ENCODE data around the gene CERS4. TPM values are rescaled to one million over a fixed set of nuclear protein-coding genes. Genes with fewer than 3 reads are reported as not detected.
"Not testable (repeated sequence)": the region's sequence is repeated elsewhere in the genome, so short reads cannot be mapped to it uniquely, and the experiment has no call there.

The CERS4 gene
- total and polyA plus RNA-seq, 2 experiments from 2014 or later: not detected

DNA sequence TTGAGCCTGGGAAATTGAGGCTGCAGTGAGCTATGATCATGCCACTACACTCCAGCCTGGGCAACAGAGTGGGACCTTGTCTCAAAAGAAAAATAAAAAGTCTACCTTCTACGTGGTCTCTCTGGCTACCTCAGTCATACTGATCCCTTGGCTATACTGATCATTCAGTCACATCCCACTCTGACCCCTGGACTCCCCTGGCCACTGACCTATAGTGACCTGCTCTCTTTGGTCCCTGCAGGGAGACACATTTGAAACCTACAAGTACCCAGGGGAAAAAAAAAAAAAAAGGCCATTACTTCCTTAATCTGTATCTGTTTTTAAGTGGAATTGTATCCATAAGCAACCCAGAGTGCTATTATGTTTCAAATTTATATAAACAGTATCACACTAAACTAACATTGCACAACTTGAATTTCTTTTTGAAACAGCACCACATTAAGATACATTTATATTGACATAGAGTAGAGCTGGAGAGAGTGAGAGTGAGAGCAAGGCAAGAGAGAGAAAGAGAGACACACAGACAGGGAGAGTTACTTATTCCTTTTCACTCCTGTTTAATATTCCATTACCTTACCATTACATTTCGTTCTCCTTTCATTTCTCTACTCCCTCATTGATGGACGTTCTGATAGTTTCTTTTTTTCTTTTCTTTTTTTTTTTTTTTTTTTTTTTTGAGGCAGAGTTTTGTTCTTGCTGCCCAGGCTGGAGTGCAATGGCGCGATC, 23.7 kb upstream of the CERS4 start:
- Histone ChIP-seq H3K9me2 (ENCODE audit: insufficient read depth) (no peaks in the 10 kb centered on the region), H3K27me3 (replicated peaks; ENCODE audit: insufficient read depth) (peaks cover 4% of the 10 kb centered on the region; the same call in 1 of the 2 replicates), H3K27ac (no peak overlapping the region), H3K36me3 (ENCODE audit: low read depth) (no peaks in the 10 kb centered on the region), H2AFZ (no peak overlapping the region), H3K4me2 (ENCODE audit: unreplicated experiment) (no peak overlapping the region), H3K9me3 (ENCODE audit: low read depth) (no peaks in the 10 kb centered on the region), H3F3A (ENCODE audit: insufficient read depth) (no peaks in the 10 kb centered on the region), H3K79me2 (ENCODE audit: insufficient read depth) (no peaks in the 10 kb centered on the region), H4K20me1 (ENCODE audit: insufficient read depth) (no peaks in the 10 kb centered on the region), H3K9ac (no peak overlapping the region), H3K4me3 (no peak overlapping the region), H3K4me1 (ENCODE audit: insufficient read depth) (no peaks in the 10 kb centered on the region)
- TF ChIP-seq EZH2 (IDR thresholded peaks at IDR 0.05; ENCODE audit: insufficient read depth, poor library complexity, severe bottlenecking): no peak
- TF ChIP-seq EZH2phosphoT487 (IDR thresholded peaks at IDR 0.05; ENCODE audit: insufficient read depth, low read depth): no peak
- in situ Hi-C loops (cut with MboI): no loop called here
- no peak for DNase-seq
- WGBS, 2 experiments (ENCODE audit: low coverage in 1 of 2, low lambda C conversion rate in 2 of 2, missing lambda C conversion rate in 2 of 2): 48 to 60% methylated on average over 5 of the region's 5 CpGs

DNA sequence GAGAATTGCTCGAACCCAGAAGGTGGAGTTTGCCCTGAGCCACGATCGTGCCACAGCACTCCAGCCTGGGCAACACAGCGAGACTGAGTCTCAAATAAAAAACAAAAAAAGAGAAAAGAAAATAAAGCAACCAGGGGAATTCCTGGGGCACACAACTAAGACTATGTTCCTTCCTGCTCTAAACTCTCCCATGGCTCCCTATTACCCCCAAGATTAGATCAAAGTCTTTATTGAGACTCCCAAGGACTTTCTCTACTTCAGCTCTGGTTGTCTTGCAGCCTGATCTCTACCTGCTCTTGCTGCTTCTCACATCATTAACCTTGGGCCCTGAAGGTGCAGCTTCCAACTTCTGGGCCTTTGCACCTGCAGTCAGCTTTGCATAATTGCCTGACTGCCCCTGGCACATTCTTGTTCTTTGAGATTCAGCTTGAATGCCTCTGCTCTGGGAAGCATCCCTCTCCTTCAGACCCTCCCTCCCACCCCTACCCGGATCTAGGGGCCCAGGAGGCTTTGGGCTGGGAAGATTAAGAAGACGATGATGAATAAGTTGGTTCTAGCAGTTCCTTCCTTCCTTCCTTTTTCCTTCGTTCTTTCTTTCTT, 16.8 kb upstream of the CERS4 start:
- H3K27me3 ChIP-seq (replicated peaks; ENCODE audit: insufficient read depth): no peaks in the 10 kb centered on the region
- no peak overlapping the region for H3K4me2 ChIP-seq (ENCODE audit: unreplicated experiment)
- H2AFZ ChIP-seq: no peak overlapping the region
- no peaks in the 10 kb centered on the region for H3K4me1 ChIP-seq (ENCODE audit: insufficient read depth)
- no peak overlapping the region for H3K27ac ChIP-seq
- H3K79me2 ChIP-seq (ENCODE audit: insufficient read depth): no peaks in the 10 kb centered on the region
- DNase-seq: no peak
- no peaks in the 10 kb centered on the region for H3F3A ChIP-seq (ENCODE audit: insufficient read depth)
- TF ChIP-seq EZH2 (IDR thresholded peaks at IDR 0.05; ENCODE audit: insufficient read depth, poor library complexity, severe bottlenecking) (no peak), EZH2phosphoT487 (IDR thresholded peaks at IDR 0.05; ENCODE audit: insufficient read depth, low read depth) (no peak)
- no peak overlapping the region for H3K9ac ChIP-seq
- no peaks in the 10 kb centered on the region for H3K9me2 ChIP-seq (ENCODE audit: insufficient read depth)
- WGBS, 2 experiments (ENCODE audit: low coverage in 1 of 2, low lambda C conversion rate in 2 of 2, missing lambda C conversion rate in 2 of 2): 55 to 62% methylated on average over 5 to 7 of the region's 7 CpGs
- no peak overlapping the region for H3K4me3 ChIP-seq
- H3K36me3 ChIP-seq (ENCODE audit: low read depth): no peaks in the 10 kb centered on the region
- no peaks in the 10 kb centered on the region for H3K9me3 ChIP-seq (ENCODE audit: low read depth)
- in situ Hi-C loops (cut with MboI): no loop called here
- no peaks in the 10 kb centered on the region for H4K20me1 ChIP-seq (ENCODE audit: insufficient read depth)

DNA sequence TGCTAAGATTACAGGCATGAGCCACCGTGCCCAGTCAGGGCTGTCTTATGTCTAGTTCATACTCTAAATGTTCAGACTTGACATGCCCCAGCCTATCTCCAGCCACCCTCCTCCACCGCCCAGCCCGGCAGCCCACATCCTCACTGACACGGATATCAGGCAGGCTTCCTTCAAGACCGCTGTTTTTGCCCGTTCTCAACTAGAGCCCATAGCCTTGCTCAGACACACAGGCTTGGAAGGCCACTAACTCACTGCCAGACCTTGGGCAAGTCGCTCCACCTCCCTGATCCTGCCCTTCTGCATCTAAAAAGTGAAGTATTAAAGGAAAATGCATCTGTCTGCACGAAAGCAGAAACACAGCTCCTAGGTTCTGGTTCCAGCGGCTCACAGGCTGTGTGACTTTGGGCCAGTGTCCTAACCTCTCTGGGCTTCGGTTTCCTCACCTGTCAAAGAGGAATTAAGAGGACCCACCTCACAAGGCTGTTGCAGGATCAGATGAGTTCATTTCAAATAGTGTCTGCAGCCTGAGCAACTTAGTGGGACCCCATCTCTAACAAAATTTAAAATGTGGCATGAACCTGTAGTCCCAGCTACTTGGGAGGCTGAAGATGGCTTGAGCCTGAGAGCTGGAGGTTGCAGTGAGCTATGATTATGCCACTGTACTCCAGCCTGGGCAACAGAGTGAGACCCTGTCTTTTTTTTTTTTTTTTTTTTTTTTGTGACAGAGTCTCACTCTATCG, 14.5 kb upstream of the CERS4 start:
- TF ChIP-seq EZH2 (IDR thresholded peaks at IDR 0.05; ENCODE audit: insufficient read depth, poor library complexity, severe bottlenecking): no peak
- H3K4me1 ChIP-seq (ENCODE audit: insufficient read depth): no peaks in the 10 kb centered on the region
- H3K79me2 ChIP-seq (ENCODE audit: insufficient read depth): no peaks in the 10 kb centered on the region
- no peak overlapping the region for H3K27ac ChIP-seq
- no peaks in the 10 kb centered on the region for H3F3A ChIP-seq (ENCODE audit: insufficient read depth)
- H4K20me1 ChIP-seq (ENCODE audit: insufficient read depth): no peaks in the 10 kb centered on the region
- no peaks in the 10 kb centered on the region for H3K9me2 ChIP-seq (ENCODE audit: insufficient read depth)
- H3K27me3 ChIP-seq (replicated peaks; ENCODE audit: insufficient read depth): no peaks in the 10 kb centered on the region
- no peaks in the 10 kb centered on the region for H3K9me3 ChIP-seq (ENCODE audit: low read depth)
- in situ Hi-C loops (cut with MboI): no loop called here
- H3K4me2 ChIP-seq (ENCODE audit: unreplicated experiment): no peak overlapping the region
- DNase-seq: no peak
- no peaks in the 10 kb centered on the region for H3K36me3 ChIP-seq (ENCODE audit: low read depth)
- H3K4me3 ChIP-seq: no peak overlapping the region
- H3K9ac ChIP-seq: no peak overlapping the region
- no peak overlapping the region for H2AFZ ChIP-seq
- WGBS, 2 experiments (ENCODE audit: low coverage in 1 of 2, low lambda C conversion rate in 2 of 2, missing lambda C conversion rate in 2 of 2): 65 to 69% methylated on average over 11 of the region's 11 CpGs

DNA sequence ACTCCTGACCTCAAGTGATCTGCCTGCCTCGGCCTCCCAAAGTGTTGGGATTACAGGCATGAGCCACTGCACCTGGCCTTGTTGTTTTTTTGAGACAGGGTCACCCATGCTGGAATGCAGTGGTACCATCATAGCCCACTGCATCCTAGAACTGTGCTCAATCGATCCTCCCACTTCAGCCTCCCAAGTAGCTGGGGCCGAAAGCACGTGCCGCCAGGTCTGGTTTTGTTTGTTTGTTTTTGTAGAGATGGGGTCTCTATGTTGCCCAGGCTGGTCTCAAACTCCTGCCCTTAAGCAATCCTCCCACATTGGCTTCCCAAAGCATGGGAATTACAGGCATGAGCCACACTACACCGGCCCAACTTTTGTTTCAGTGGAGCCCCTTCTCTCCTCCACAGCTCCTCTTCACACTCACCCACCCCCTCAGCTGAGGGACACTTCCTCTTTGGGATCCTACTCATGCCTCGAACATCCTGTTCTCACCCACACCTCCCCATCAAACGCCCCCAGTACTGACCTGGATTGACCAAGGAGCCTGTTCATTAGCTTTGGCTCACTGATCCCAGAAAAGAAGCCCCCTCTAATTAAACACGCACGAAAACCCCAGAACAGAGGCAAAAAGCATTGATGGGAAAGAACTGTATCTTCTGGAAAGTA, 12.8 kb upstream of the CERS4 start:
- Histone ChIP-seq H3K36me3 (ENCODE audit: low read depth) (no peaks in the 10 kb centered on the region), H3K27me3 (replicated peaks; ENCODE audit: insufficient read depth) (no peaks in the 10 kb centered on the region), H3K27ac (no peak overlapping the region), H3K9me2 (ENCODE audit: insufficient read depth) (no peaks in the 10 kb centered on the region), H3K4me1 (ENCODE audit: insufficient read depth) (no peaks in the 10 kb centered on the region), H4K20me1 (ENCODE audit: insufficient read depth) (no peaks in the 10 kb centered on the region), H3K79me2 (ENCODE audit: insufficient read depth) (no peaks in the 10 kb centered on the region), H3K4me3 (no peak overlapping the region), H2AFZ (no peak overlapping the region), H3F3A (ENCODE audit: insufficient read depth) (no peaks in the 10 kb centered on the region), H3K4me2 (ENCODE audit: unreplicated experiment) (no peak overlapping the region), H3K9me3 (ENCODE audit: low read depth) (no peaks in the 10 kb centered on the region), H3K9ac (no peak overlapping the region)
- 63 to 70% methylated on average over 10 of the region's 10 CpGs for WGBS, 2 experiments (ENCODE audit: low coverage in 1 of 2, low lambda C conversion rate in 2 of 2, missing lambda C conversion rate in 2 of 2)
- in situ Hi-C loops (cut with MboI): no loop called here
- DNase-seq: no peak
- no peak for TF ChIP-seq EZH2phosphoT487 (IDR thresholded peaks at IDR 0.05; ENCODE audit: insufficient read depth, low read depth)
- no peak for TF ChIP-seq EZH2 (IDR thresholded peaks at IDR 0.05; ENCODE audit: insufficient read depth, poor library complexity, severe bottlenecking)

DNA sequence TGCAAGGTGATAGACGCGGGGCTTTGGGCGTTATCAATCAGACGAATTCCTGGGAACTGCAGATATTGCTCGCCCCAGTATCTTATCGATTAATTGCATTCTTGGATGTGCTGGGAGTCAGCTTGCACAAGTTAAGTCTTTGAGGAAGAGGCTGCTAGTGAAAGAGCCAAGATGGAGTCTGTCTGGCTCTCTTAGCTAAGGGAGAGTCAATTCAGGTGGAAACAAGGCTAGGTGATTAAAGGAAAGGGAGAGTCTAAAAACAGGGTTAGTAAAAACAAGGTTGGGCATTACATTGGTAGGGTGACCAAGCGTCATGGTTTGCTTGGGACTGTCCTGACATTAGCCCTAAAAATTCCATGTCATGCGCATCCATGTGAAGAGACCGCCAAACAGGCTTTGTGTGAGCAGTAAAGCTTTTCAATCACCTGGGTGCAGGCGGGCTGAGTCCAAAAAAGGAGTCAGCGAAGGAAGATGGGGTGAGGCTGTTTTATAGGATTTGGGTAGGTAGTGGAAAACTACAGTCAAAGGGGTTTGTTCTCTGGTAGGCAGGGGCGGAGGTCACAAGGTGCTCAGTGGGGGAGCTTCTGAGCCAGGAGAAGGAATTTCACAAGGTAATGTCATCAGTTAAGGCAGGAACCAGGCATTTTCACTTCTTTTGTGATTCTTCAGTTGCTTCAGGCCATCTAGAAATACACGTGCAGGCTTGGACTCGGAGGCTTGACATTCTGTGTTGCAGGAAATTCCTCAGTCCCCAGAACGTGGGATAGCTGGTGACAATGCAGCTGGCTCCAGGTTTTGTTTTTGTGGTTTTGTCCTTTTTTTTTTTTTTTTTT, 5.7 kb upstream of the CERS4 start:
- H3K9me3 ChIP-seq (ENCODE audit: low read depth); H3K4me1 ChIP-seq (ENCODE audit: insufficient read depth); H3K4me3 ChIP-seq; DNase-seq; H3K4me2 ChIP-seq (ENCODE audit: unreplicated experiment); H3K9ac ChIP-seq; H3K36me3 ChIP-seq (ENCODE audit: low read depth); H3F3A ChIP-seq (ENCODE audit: insufficient read depth); H3K27ac ChIP-seq; in situ Hi-C loops (cut with MboI); H3K9me2 ChIP-seq (ENCODE audit: insufficient read depth); H3K79me2 ChIP-seq (ENCODE audit: insufficient read depth); H4K20me1 ChIP-seq (ENCODE audit: insufficient read depth); H2AFZ ChIP-seq: not testable (repeated sequence)
- peaks cover 14% of the 10 kb centered on the region; the same call in 1 of the 2 replicates for H3K27me3 ChIP-seq (replicated peaks; ENCODE audit: insufficient read depth)
- WGBS, 2 experiments (ENCODE audit: low coverage in 1 of 2, low lambda C conversion rate in 2 of 2, missing lambda C conversion rate in 2 of 2): 56 to 57% methylated on average over 15 of the region's 15 CpGs
